Peyer's patch (tissue), 4 donors: ENCODE measurements around the gene CTNNA2.

Experiments used
- POLR2A ChIP-seq, 2 donors: fragments of 450-650 bp; IDR thresholded peaks; one replicate each; pipeline ENCODE4 v1.5.1; 2017; ENCODE audit warnings: antibody characterized with exemption in 2 of 2, mild to moderate bottlenecking in 2 of 2, moderate library complexity in 2 of 2
- TF ChIP-seq, protein P1 (sequence below), 6 experiments: fragments of 450-650 bp in 4 of 6; fragments of 200-600 bp in 2 of 6; sonication (generic) in 1 of 6; IDR thresholded peaks; one replicate each; pipeline ENCODE4 v1.5.1; 2017 to 2019; ENCODE audit warnings: antibody characterized with exemption in 6 of 6, mild to moderate bottlenecking in 3 of 6, moderate library complexity in 1 of 6

DNA sequence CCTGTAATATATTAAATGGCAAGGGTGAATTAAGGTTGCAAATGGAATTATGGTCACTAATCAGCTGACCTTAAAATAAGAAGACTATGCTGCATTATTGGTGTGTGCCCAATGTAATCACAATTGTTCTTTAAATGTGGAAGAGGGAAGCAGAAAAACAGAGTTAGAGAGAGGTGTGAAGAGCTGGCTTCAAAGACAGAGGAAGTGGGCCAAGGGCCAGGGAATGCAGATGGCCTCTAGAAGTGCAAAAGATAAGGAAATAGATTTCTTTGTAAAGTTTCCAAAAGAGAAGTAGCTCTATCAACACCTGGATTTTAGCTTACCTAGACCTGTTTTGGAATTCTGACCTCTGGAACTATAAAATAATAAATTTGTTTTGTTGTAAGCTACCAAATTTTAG lies 515.7 kb downstream of the CTNNA2 start:
- TF ChIP-seq, protein P1, sequence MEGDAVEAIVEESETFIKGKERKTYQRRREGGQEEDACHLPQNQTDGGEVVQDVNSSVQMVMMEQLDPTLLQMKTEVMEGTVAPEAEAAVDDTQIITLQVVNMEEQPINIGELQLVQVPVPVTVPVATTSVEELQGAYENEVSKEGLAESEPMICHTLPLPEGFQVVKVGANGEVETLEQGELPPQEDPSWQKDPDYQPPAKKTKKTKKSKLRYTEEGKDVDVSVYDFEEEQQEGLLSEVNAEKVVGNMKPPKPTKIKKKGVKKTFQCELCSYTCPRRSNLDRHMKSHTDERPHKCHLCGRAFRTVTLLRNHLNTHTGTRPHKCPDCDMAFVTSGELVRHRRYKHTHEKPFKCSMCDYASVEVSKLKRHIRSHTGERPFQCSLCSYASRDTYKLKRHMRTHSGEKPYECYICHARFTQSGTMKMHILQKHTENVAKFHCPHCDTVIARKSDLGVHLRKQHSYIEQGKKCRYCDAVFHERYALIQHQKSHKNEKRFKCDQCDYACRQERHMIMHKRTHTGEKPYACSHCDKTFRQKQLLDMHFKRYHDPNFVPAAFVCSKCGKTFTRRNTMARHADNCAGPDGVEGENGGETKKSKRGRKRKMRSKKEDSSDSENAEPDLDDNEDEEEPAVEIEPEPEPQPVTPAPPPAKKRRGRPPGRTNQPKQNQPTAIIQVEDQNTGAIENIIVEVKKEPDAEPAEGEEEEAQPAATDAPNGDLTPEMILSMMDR (IDR thresholded peaks at IDR 0.05) = no peak
- TF ChIP-seq POLR2A (IDR thresholded peaks at IDR 0.05) = no peak
